Neuronal stem cell (in vitro differentiated cells): ENCODE data around the gene MS4A8.
A peak's percentile ranks its signal among the peaks of the same experiment; 100 is the strongest.

ENCODE experiments used
- DNase-seq: peaks from one replicate; pipeline ENCODE4 v3.0.0-alpha.2; 2013; ENCODE audit warnings: low spot score
- H2AFZ ChIP-seq: one replicate; pipeline ENCODE4 v1.6.1; 2013; ENCODE audit warnings: mild to moderate bottlenecking, low read length, inconsistent platforms
- H2AK5ac ChIP-seq: 2 replicates; pipeline ENCODE4 v1.6.1; 2013; ENCODE audit warnings: low read depth, mild to moderate bottlenecking, inconsistent platforms, low read length, moderate library complexity, mixed read lengths
- H2BK120ac ChIP-seq: 2 replicates; pipeline ENCODE4 v1.6.1; 2013; ENCODE audit warnings: low read depth, mild to moderate bottlenecking, inconsistent platforms, low read length, moderate library complexity, mixed read lengths
- H2BK12ac ChIP-seq: one replicate; pipeline ENCODE4 v1.6.1; 2013; ENCODE audit warnings: low read length, inconsistent platforms
- H2BK15ac ChIP-seq: 2 replicates; pipeline ENCODE4 v1.6.1; 2013; ENCODE audit warnings: mild to moderate bottlenecking, low read length, inconsistent platforms, mixed read lengths
- H2BK5ac ChIP-seq: one replicate; pipeline ENCODE4 v1.6.1; 2013; ENCODE audit warnings: inconsistent platforms, mild to moderate bottlenecking, low read length, moderate library complexity
- H3K14ac ChIP-seq: one replicate; pipeline ENCODE4 v1.6.1; 2013; ENCODE audit warnings: low read length, inconsistent platforms
- H3K18ac ChIP-seq: 2 replicates; pipeline ENCODE4 v1.6.1; 2013; ENCODE audit warnings: low read length, inconsistent platforms
- H3K23ac ChIP-seq: 2 replicates; pipeline ENCODE4 v1.6.1; 2013; ENCODE audit warnings: low read depth, mild to moderate bottlenecking, mixed read lengths, low read length, inconsistent platforms; ENCODE audit not compliant: poor library complexity
- H3K27ac ChIP-seq: replicated peaks from 3 replicates; pipeline ENCODE4 v1.5.1; 2013; ENCODE audit warnings: low read length, inconsistent platforms
- H3K27me3 ChIP-seq, 3 experiments: 2 replicates each; pipeline ENCODE4 v1.6.1; 2013; ENCODE audit warnings: low read length in 3 of 3, mild to moderate bottlenecking in 2 of 3, inconsistent platforms in 1 of 3, low read depth in 1 of 3, mixed read lengths in 1 of 3, moderate library complexity in 1 of 3; ENCODE audit not compliant: control insufficient read depth in 3 of 3, insufficient read depth in 3 of 3
- H3K36me3 ChIP-seq, 2 donors: replicated peaks in 1 of 2; 2 replicates each; pipeline ENCODE4 v1.6.1; 2013; ENCODE audit warnings: low read length in 2 of 2; ENCODE audit not compliant: control insufficient read depth in 2 of 2, insufficient read depth in 2 of 2
- H3K4ac ChIP-seq: 2 replicates; pipeline ENCODE4 v1.6.1; 2013; ENCODE audit warnings: inconsistent platforms, mild to moderate bottlenecking, low read length, moderate library complexity
- H3K4me1 ChIP-seq, 2 donors: 1 replicate in 1 of 2; 2 replicates in 1 of 2; pipeline ENCODE4 v1.6.1; 2013; ENCODE audit warnings: low read length in 2 of 2, low read depth in 1 of 2; ENCODE audit not compliant: control insufficient read depth in 2 of 2, insufficient read depth in 1 of 2
- H3K4me2 ChIP-seq: one replicate; pipeline ENCODE4 v1.6.1; 2013; ENCODE audit warnings: mild to moderate bottlenecking, low read length, inconsistent platforms; ENCODE audit not compliant: insufficient read depth, poor library complexity, severe bottlenecking
- H3K4me3 ChIP-seq, 2 donors: 2 replicates each; pipeline ENCODE4 v1.5.1; 2013; ENCODE audit warnings: low read length in 2 of 2, mild to moderate bottlenecking in 2 of 2, inconsistent platforms in 1 of 2, moderate library complexity in 1 of 2
- H3K79me1 ChIP-seq: one replicate; pipeline ENCODE4 v1.6.1; 2013; ENCODE audit warnings: low read depth, mild to moderate bottlenecking, inconsistent platforms, low read length, moderate library complexity
- H3K9ac ChIP-seq: one replicate; pipeline ENCODE4 v1.6.1; 2013; ENCODE audit warnings: mild to moderate bottlenecking, low read depth, low read length, inconsistent platforms; ENCODE audit not compliant: poor library complexity
- H3K9me3 ChIP-seq, 2 donors: replicated peaks in 1 of 2; 2 replicates each; pipeline versions ENCODE3 to v1.6.1; 2013; ENCODE audit warnings: low read length in 2 of 2, mild to moderate bottlenecking in 2 of 2, inconsistent platforms in 1 of 2, low read depth in 1 of 2, mixed read lengths in 1 of 2, moderate library complexity in 1 of 2; ENCODE audit not compliant: control insufficient read depth in 2 of 2, insufficient read depth in 1 of 2
- H4K8ac ChIP-seq: one replicate; pipeline ENCODE4 v1.6.1; 2013; ENCODE audit warnings: low read depth, mild to moderate bottlenecking, inconsistent platforms, low read length, moderate library complexity
- H4K91ac ChIP-seq: one replicate; pipeline ENCODE4 v1.6.1; 2013; ENCODE audit warnings: low read length, low read depth, mild to moderate bottlenecking, inconsistent platforms; ENCODE audit not compliant: poor library complexity
- WGBS, 2 donors: extraction: QIAGEN DNeasy Blood & Tissue Kit; methylation state at CpG; one replicate each; pipeline ENCODE4 v1.1.7; 2013; ENCODE audit warnings: missing lambda C conversion rate in 2 of 2, mixed read lengths in 1 of 2; ENCODE audit not compliant: insufficient read length in 2 of 2, insufficient replicate concordance in 1 of 2; ENCODE audit errors: extremely low coverage in 2 of 2; 5-methylcytosine and 5-hydroxymethylcytosine counted together

The MS4A8 gene

GRCh38 chr11:60741421-60741820 lies 42.0 kb downstream of the MS4A8 start:
- no peak overlapping the region for H2AK5ac ChIP-seq
- no peak overlapping the region for H3K18ac ChIP-seq
- H3K36me3 ChIP-seq, result no peaks in the 10 kb centered on the region
- no peak overlapping the region for H4K8ac ChIP-seq
- no peak overlapping the region for H3K9ac ChIP-seq
- no peak overlapping the region for H2BK5ac ChIP-seq
- no peak overlapping the region for H4K91ac ChIP-seq
- H3K4me1 ChIP-seq, result no peaks in the 10 kb centered on the region
- DNase-seq, result no peak
- WGBS, 2 donors, result no CpG with 5 or more reads among the region's 3 CpGs
- no peak overlapping the region for H3K4ac ChIP-seq
- H3K79me1 ChIP-seq, result no peaks in the 10 kb centered on the region
- no peak overlapping the region for H2BK12ac ChIP-seq
- H2BK15ac ChIP-seq, result no peak overlapping the region
- H3K4me2 ChIP-seq, result no peak overlapping the region
- no peak overlapping the region for H3K14ac ChIP-seq
- H3K4me3 ChIP-seq, result no peak overlapping the region
- H2AFZ ChIP-seq, result no peak overlapping the region
- H3K27ac ChIP-seq, result no peak overlapping the region
- H3K27me3 ChIP-seq, result peaks cover 0 to 8% (median 0%) of the 10 kb centered on the region in 3 experiments
- H3K23ac ChIP-seq, result no peak overlapping the region
- H3K9me3 ChIP-seq, result peaks cover 0 to 2% of the 10 kb centered on the region in 2 donors
- no peak overlapping the region for H2BK120ac ChIP-seq

DNA sequence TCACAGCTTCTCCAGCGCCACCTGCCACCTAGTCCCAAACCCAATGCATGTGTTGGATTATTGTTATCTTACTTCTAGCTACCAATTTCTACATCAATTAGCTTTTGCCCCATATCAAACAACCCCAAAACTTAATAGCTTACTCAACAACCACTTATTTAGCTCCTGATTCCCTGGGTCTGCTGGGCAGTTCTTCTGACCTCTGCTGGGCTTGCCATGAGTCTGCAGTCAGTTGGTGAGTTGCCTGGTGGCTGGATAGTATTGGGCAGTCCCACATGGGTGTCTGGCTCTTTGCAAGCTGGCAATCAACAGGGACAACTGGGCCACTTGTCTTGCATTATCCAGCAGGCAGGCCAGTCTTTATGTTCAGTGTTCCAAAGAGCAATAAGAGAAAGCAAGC lies 43.6 kb downstream of the MS4A8 start:
- H3K36me3 ChIP-seq, result peaks cover 0 to 2% of the 10 kb centered on the region in 2 donors
- H3K4me3 ChIP-seq, result no peak overlapping the region
- H3K27ac ChIP-seq, result no peak overlapping the region
- no peak overlapping the region for H3K23ac ChIP-seq
- peaks cover 0 to 3% of the 10 kb centered on the region in 2 donors for H3K4me1 ChIP-seq
- peaks cover 0 to 8% of the 10 kb centered on the region in 2 donors for H3K9me3 ChIP-seq
- H2AFZ ChIP-seq, result no peak overlapping the region
- H3K27me3 ChIP-seq, result peaks cover 0 to 5% (median 3%) of the 10 kb centered on the region in 3 experiments
- H4K91ac ChIP-seq, result no peak overlapping the region
- no peak overlapping the region for H3K4me2 ChIP-seq
- no peak overlapping the region for H2BK15ac ChIP-seq
- H3K14ac ChIP-seq, result no peak overlapping the region
- WGBS, 2 donors, result no CpG with 5 or more reads among the region's 1 CpG
- no peak overlapping the region for H2BK5ac ChIP-seq
- no peak overlapping the region for H2AK5ac ChIP-seq
- H3K9ac ChIP-seq, result no peak overlapping the region
- no peaks in the 10 kb centered on the region for H3K79me1 ChIP-seq
- H3K18ac ChIP-seq, result no peak overlapping the region
- H2BK120ac ChIP-seq, result no peak overlapping the region
- no peak overlapping the region for H2BK12ac ChIP-seq
- no peak overlapping the region for H3K4ac ChIP-seq
- no peak for DNase-seq
- H4K8ac ChIP-seq, result no peak overlapping the region

- Histone ChIP-seq H2AFZ (no peak overlapping the region), H4K8ac (no peak overlapping the region), H3K14ac (no peak overlapping the region), H2AK5ac (no peak overlapping the region), H3K4ac (no peak overlapping the region), H2BK120ac (no peak overlapping the region), H4K91ac (no peak overlapping the region), H3K23ac (no peak overlapping the region), H3K4me2 (no peak overlapping the region), H3K18ac (no peak overlapping the region), H3K4me1 (peaks cover 0 to 3% of the 10 kb centered on the region in 2 donors), H3K27me3 (peaks cover 0 to 3% (median 2%) of the 10 kb centered on the region in 3 experiments), H3K9me3 (peaks cover 0 to 8% of the 10 kb centered on the region in 2 donors), H2BK5ac (no peak overlapping the region), H3K36me3 (peaks cover 0 to 2% of the 10 kb centered on the region in 2 donors), H3K9ac (no peak overlapping the region), H2BK12ac (no peak overlapping the region), H3K4me3 (no peak overlapping the region), H3K27ac (no peak overlapping the region), H3K79me1 (no peaks in the 10 kb centered on the region), H2BK15ac (no peak overlapping the region)
- WGBS, 2 donors, result no CpG with 5 or more reads among the region's 5 CpGs
- DNase-seq, result no peak
Observed at GRCh38 chr11:60744114-60744513, 44.7 kb downstream of the MS4A8 start.

DNA sequence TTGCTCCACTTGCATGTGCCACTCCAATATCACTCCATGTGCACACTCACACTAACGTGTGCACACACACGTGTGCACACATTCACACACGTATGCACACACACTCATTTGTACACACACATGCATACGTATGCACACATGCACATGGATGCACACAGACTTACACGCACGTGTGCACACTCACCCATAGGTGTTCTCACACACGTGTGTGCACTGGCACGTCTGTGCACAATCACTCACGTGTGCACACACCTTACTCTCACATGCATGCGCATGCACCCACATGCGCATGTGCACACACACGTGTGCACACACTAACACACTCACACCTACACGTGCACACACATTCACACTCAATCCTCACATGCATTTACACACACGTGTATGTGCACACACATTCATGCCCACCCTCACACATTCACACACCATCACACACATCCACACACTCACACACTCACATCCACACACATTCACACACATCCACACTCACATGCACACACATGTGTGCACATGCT lies 48.0 kb downstream of the MS4A8 start:
- no peak overlapping the region for H2AFZ ChIP-seq
- no peak overlapping the region for H2BK5ac ChIP-seq
- no peak overlapping the region for H3K4me2 ChIP-seq
- H3K23ac ChIP-seq, result peak overlapping the region; percentile 9
- WGBS, 2 donors, result no CpG with 5 or more reads among the region's 14 CpGs
- no peak overlapping the region for H2AK5ac ChIP-seq
- peaks cover 0 to 2% of the 10 kb centered on the region in 2 donors for H3K36me3 ChIP-seq
- no peak overlapping the region for H4K8ac ChIP-seq
- H3K79me1 ChIP-seq, result no peaks in the 10 kb centered on the region
- H3K27ac ChIP-seq, result no peak overlapping the region
- DNase-seq, result no peak
- peak overlapping the region in 1 of 2 donors; percentile 70 for H3K4me3 ChIP-seq
- H3K27me3 ChIP-seq, result peaks cover 0 to 3% (median 0%) of the 10 kb centered on the region in 3 experiments
- no peak overlapping the region for H3K4ac ChIP-seq
- peaks cover 0 to 8% of the 10 kb centered on the region in 2 donors for H3K9me3 ChIP-seq
- H2BK15ac ChIP-seq, result no peak overlapping the region
- no peak overlapping the region for H2BK12ac ChIP-seq
- no peak overlapping the region for H3K9ac ChIP-seq
- no peak overlapping the region for H4K91ac ChIP-seq
- no peak overlapping the region for H3K18ac ChIP-seq
- H3K4me1 ChIP-seq, result peaks cover 0 to 3% of the 10 kb centered on the region in 2 donors
- no peak overlapping the region for H3K14ac ChIP-seq
- H2BK120ac ChIP-seq, result no peak overlapping the region
